D721Med (cell line): ENCODE results near the gene COL19A1.
"Not testable (repeated sequence)": the region's sequence is repeated elsewhere in the genome, so short reads cannot be mapped to it uniquely, and the experiment has no call there.

ENCODE experiments used
- DNase-seq: peaks from one replicate; pipeline ENCODE4 v3.0.0; 2011; ENCODE audit warnings: low spot score; ENCODE audit not compliant: insufficient read length
- FAIRE-seq: peaks from 2 replicates; lab custom pipeline; 2011; peaks lifted over from hg19 to GRCh38; lab: Jason Lieb, UNC
- CTCF ChIP-seq: IDR thresholded peaks from 2 replicates; pipeline ENCODE4 v1.5.1; 2012; ENCODE audit warnings: mild to moderate bottlenecking, control low read depth; ENCODE audit not compliant: insufficient read depth; ENCODE audit errors: missing control alignments

Gene COL19A1

GRCh38 chr6:69948479-69949114 lies 82.2 kb downstream of the COL19A1 start:
- DNase-seq, result no peak
- no peak for TF ChIP-seq CTCF
- no peak for FAIRE-seq

GRCh38 chr6:69953491-69953890 lies 87.1 kb downstream of the COL19A1 start:
- FAIRE-seq (peak; percentile 41), DNase-seq (no peak)
- TF ChIP-seq CTCF, result no peak

- DNase-seq, result no peak
- no peak for TF ChIP-seq CTCF
- no peak for FAIRE-seq
These were observed 88.4 kb downstream of the COL19A1 start for GRCh38 chr6:69954733-69955132.

GRCh38 chr6:69957985-69958559 lies 91.7 kb downstream of the COL19A1 start:
- no peak for FAIRE-seq
- no peak for DNase-seq
- no peak for TF ChIP-seq CTCF

- no peak for DNase-seq
- FAIRE-seq, result no peak
- TF ChIP-seq CTCF, result no peak
These were observed 92.6 kb downstream of the COL19A1 start for GRCh38 chr6:69958978-69959377.

GRCh38 chr6:69965974-69966373 lies 99.6 kb downstream of the COL19A1 start:
- not testable (repeated sequence) for DNase-seq, FAIRE-seq

- FAIRE-seq, result no peak
- no peak for TF ChIP-seq CTCF
- no peak for DNase-seq
These were observed 106.8 kb downstream of the COL19A1 start for GRCh38 chr6:69973138-69973537.

GRCh38 chr6:69973763-69974162 lies 107.4 kb downstream of the COL19A1 start:
- DNase-seq, result no peak
- TF ChIP-seq CTCF, result no peak
- FAIRE-seq, result no peak
